K562 (cell line): Measurements from ENCODE around the gene DLGAP1. TPM values are rescaled to one million over a fixed set of nuclear protein-coding genes. Genes with fewer than 3 reads are reported as not detected.
A peak's percentile ranks its signal among the peaks of the same experiment; 100 is the strongest.

Source experiments
- E2F1 ChIP-seq: sonication (generic); formaldehyde crosslinking; IDR thresholded peaks from 2 replicates; pipeline ENCODE4 v1.8.1; 2023; ENCODE audit warnings: mild to moderate bottlenecking, missing genetic modification reagents, moderate library complexity
- EP300 ChIP-seq: IDR thresholded peaks from 2 replicates; pipeline ENCODE4 v1.6.1; 2012; ENCODE audit warnings: low read length, improper control_type of control experiment
- HSF4 ChIP-seq: fragments of 250-450 bp; sonication (Bioruptor Pico); IDR thresholded peaks from 2 replicates; pipeline ENCODE4 v2.1.2; 2022; ENCODE audit warnings: mild to moderate bottlenecking, moderate library complexity, borderline replicate concordance
- MAFK ChIP-seq: IDR thresholded peaks from 2 replicates; pipeline ENCODE4 v1.6.1; 2011; ENCODE audit warnings: low read length, improper control_type of control experiment
- MLX ChIP-seq, 2 experiments: fragments of 450-650 bp in 1 of 2; sonication (generic) in 1 of 2; formaldehyde crosslinking; conservative IDR thresholded peaks; 2 replicates each; pipeline versions ENCODE4 v1.4.0 to v1.8.1; 2020 to 2022; ENCODE audit warnings: mild to moderate bottlenecking in 1 of 2, missing genetic modification reagents in 1 of 2
- MYC ChIP-seq, 2 experiments: fragments of 250-450 bp in 1 of 2; sonication (Bioruptor Pico) in 1 of 2; IDR thresholded peaks; 2 replicates each; pipeline versions ENCODE4 v1.5.1 to v1.6.1; 2012 to 2021; ENCODE audit warnings: low read depth in 2 of 2, borderline replicate concordance in 1 of 2, improper control_type of control experiment in 1 of 2, low read length in 1 of 2, mild to moderate bottlenecking in 1 of 2, moderate library complexity in 1 of 2
- NR1H2 ChIP-seq: sonication (generic); formaldehyde crosslinking; IDR thresholded peaks from 2 replicates; pipeline ENCODE4 v1.4.0; 2020; ENCODE audit warnings: mild to moderate bottlenecking, missing genetic modification reagents
- POLR2G ChIP-seq: fragments of 200-400 bp; formaldehyde crosslinking; IDR thresholded peaks from 2 replicates; pipeline ENCODE4 v1.6.1; 2017; ENCODE audit warnings: low read depth, mild to moderate bottlenecking, antibody characterized with exemption, low read length, moderate library complexity
- RBM22 ChIP-seq: fragments of 200-400 bp; formaldehyde crosslinking; IDR thresholded peaks from 2 replicates; pipeline ENCODE4 v1.6.1; 2018; ENCODE audit warnings: low read length, low read depth; ENCODE audit not compliant: poor library complexity, severe bottlenecking
- STAT5A ChIP-seq: IDR thresholded peaks from 2 replicates; pipeline ENCODE4 v1.6.1; 2012; ENCODE audit warnings: low read length, inconsistent platforms, borderline replicate concordance
- VEZF1 ChIP-seq: fragments of 200-800 bp; sonication (Bioruptor generic); IDR thresholded peaks from 2 replicates; pipeline ENCODE4 v1.6.1; 2017; ENCODE audit warnings: missing genetic modification characterization, missing compliant biosample characterization
- YY1 ChIP-seq, 3 experiments: IDR thresholded peaks; 2 replicates each; pipeline ENCODE4 v1.6.1; 2011; ENCODE audit warnings: low read length in 2 of 3, mild to moderate bottlenecking in 2 of 3, moderate library complexity in 2 of 3, borderline replicate concordance in 1 of 3, control low read depth in 1 of 3, low read depth in 1 of 3; ENCODE audit not compliant: insufficient read depth in 3 of 3, insufficient replicate concordance in 2 of 3, control insufficient read depth in 1 of 3, insufficient read length in 1 of 3; ENCODE audit errors: extremely low read depth in 1 of 3
- ZBTB9 ChIP-seq: fragments of 450-650 bp; formaldehyde crosslinking; IDR thresholded peaks from 2 replicates; pipeline ENCODE4 v1.4.0; 2020; ENCODE audit warnings: mild to moderate bottlenecking, moderate library complexity
- ZFX ChIP-seq: sonication (generic); formaldehyde crosslinking; IDR thresholded peaks from 2 replicates; pipeline ENCODE4 v1.8.0; 2022; ENCODE audit warnings: mild to moderate bottlenecking, missing genetic modification reagents, moderate library complexity
- ZNF197 ChIP-seq: fragments of 200-800 bp; sonication (Bioruptor generic); IDR thresholded peaks from 2 replicates; pipeline ENCODE4 v1.6.1; 2016; ENCODE audit warnings: low read depth, missing genetic modification characterization, missing compliant biosample characterization
- ZNF239 ChIP-seq: fragments of 250-450 bp; sonication (Bioruptor Pico); IDR thresholded peaks from 2 replicates; pipeline ENCODE4 v1.4.0; 2020; ENCODE audit warnings: mild to moderate bottlenecking
- ZNF408 ChIP-seq: fragments of 250-450 bp; sonication (Bioruptor Pico); IDR thresholded peaks from 2 replicates; pipeline ENCODE4 v1.4.0; 2020; ENCODE audit warnings: low read depth, mild to moderate bottlenecking, moderate library complexity
- ZNF740 ChIP-seq, 3 experiments: fragments of 200-800 bp in 1 of 3; sonication (Bioruptor generic) in 1 of 3; sonication (generic) in 1 of 3; formaldehyde crosslinking in 1 of 3; IDR thresholded peaks; 2 replicates each; pipeline versions ENCODE4 v1.6.1 to v1.8.0; 2016 to 2022; ENCODE audit warnings: mild to moderate bottlenecking in 2 of 3, missing compliant biosample characterization in 2 of 3, missing genetic modification characterization in 2 of 3, missing genetic modification reagents in 1 of 3
- polyA plus RNA-seq, 8 experiments: library from polyadenylated mRNA; depleted of rRNA in 4 of 8; stranded (reverse) in 5 of 8; unstranded in 3 of 8; fragments of >200 nt; fragmentation: Nextera tagmentation in 2 of 8; fragmentation: Illumina TruSeq in 1 of 8; extraction: Ambion mirVana in 2 of 8; extraction: Trizol in 1 of 8; gene quantifications; 2 replicates each; pipeline versions ENCODE4 v1.2.1 to v1.2.3, GENCODE V29; 2011 to 2014; ENCODE audit warnings: inconsistent platforms in 1 of 8, missing spikeins in 1 of 8
- total RNA-seq, 7 experiments: library from RNA; depleted of rRNA in 6 of 7; stranded (reverse); fragments of >200 nt in 6 of 7; fragmentation: Illumina TruSeq in 2 of 7; extraction: Trizol in 2 of 7; gene quantifications; 2 replicates each; pipeline versions ENCODE4 v1.2.1 to v1.2.3, GENCODE V29; 2011 to 2021; ENCODE audit warnings: low replicate concordance in 1 of 7

The DLGAP1 gene
- total and polyA plus RNA-seq, 9 of the 15 experiments (the other 6 are each of a cell fraction or from before 2014, with no cell fraction given) = 0.04 to 0.22 (median 0.08) TPM

- TF ChIP-seq HSF4 (CRISPR knock-in tag) (peak; percentile 77; the same call in 1 of the 2 replicates), MYC (IDR thresholded peaks at IDR 0.05; ENCODE audit: low read depth, low read length) (peak; percentile 67), MYC (CRISPR knock-in tag; IDR thresholded peaks at IDR 0.05; ENCODE audit: borderline replicate concordance, low read depth) (no peak), ZNF197 (CRISPR knock-in tag) (no peak), POLR2G (peak; percentile 43; the same call in 1 of the 2 replicates), ZNF239 (CRISPR knock-in tag) (peak; percentile 41), EP300 (peak; percentile 90), ZBTB9 (CRISPR knock-in tag) (peak; percentile 57), E2F1 (0 out of 2 replicates have a peak, but pooled peaks have one; percentile 28), VEZF1 (CRISPR knock-in tag) (no peak), YY1 (IDR thresholded peaks at IDR 0.05; ENCODE audit: borderline replicate concordance in 1 of 3, control insufficient read depth in 1 of 3, extremely low read depth in 1 of 3, insufficient read depth in 3 of 3, insufficient read length in 1 of 3, insufficient replicate concordance in 2 of 3, low read depth in 1 of 3, low read length in 2 of 3) (peak in 1 of 3 experiments; percentile 19), ZNF740 (CRISPR knock-in tag; IDR thresholded peaks at IDR 0.05) (no peak), ZNF740 (tag; IDR thresholded peaks at IDR 0.05) (0 out of 4 replicates have a peak, but pooled peaks of 1 of the 2 experiments have one; percentile 16), NR1H2 (no peak), MAFK (0 out of 2 replicates have a peak, but pooled peaks have one; percentile 4), RBM22 (no peak), ZNF408 (no peak), ZFX (no peak), STAT5A (no peak), MLX (CRISPR knock-in tag; conservative IDR thresholded peaks at IDR 0.05) (no peak)
Observed at GRCh38 chr18:3595369-3596273, 859.5 kb downstream of the DLGAP1 start (continued).
